Measurements from ENCODE around the gene TACR1.

The TACR1 gene

DNA sequence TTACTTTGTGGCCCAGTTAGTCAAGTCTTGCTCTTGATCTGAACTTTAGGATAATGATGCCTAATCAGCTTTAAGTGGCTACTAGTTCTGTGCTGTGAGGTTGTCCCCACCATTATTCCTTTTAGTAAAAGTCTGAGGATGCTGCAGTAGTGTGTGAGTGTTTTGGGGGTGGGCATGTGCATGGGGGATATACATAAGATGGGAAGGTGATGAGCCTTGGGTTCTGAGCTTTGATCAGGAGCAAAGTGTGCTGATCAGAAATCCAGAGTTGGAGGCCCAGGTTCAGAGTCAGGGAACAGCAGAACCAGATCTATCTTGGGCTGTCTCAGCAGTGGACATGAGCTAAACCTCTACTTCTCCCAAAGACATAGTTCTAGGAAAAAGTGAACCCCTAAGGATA lies 174.1 kb downstream of the TACR1 start:
- in situ Hi-C loops (cut with MboI; ENCODE audit: low sequenced_read_pairs): no loop called here

DNA sequence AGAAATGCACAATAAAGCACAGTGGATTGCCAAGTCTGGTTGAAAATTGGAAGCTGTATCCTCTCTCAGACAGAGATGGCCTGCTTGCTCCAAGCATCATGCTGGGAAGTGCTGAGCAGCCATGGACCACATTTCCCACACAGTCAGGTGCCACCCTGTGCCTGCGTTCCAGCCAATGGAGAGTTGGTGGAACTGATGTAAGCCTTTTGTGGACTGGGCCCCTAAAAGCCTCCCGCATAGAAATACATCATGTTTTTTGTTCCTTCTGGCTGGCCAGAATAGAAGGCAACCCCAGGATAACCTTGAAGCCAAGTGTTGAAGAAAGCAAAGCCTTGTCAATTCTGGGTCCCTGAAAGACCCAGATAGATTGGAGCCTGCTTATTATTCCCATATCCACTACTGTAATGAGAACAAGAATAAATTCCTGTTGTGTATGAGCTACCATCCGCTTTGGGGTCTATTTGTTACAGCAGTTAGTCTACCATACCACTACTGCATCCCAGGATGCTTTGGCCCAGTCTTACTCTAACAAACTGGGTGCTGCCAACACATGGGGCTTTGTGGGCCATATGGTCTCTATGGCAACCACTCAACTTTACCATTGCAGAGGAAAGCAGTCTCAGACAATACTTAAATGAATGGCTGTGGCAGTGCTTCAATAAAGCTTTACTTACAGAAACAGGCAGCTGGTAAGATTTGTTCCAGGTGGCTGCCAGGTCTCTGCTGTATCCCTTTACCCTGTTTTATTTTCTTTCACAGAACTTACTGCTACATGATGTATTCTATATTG lies 175.5 kb downstream of the TACR1 start:
- in situ Hi-C loops (cut with MboI; ENCODE audit: low sequenced_read_pairs): no loop called here

GRCh38 chr2:75022516-75022915 lies 176.8 kb downstream of the TACR1 start:
- in situ Hi-C loops (cut with MboI; ENCODE audit: low sequenced_read_pairs): no loop called here

- in situ Hi-C loops (cut with MboI; ENCODE audit: low sequenced_read_pairs): no loop called here
Observed at GRCh38 chr2:75021672-75022071, 177.6 kb downstream of the TACR1 start.

DNA sequence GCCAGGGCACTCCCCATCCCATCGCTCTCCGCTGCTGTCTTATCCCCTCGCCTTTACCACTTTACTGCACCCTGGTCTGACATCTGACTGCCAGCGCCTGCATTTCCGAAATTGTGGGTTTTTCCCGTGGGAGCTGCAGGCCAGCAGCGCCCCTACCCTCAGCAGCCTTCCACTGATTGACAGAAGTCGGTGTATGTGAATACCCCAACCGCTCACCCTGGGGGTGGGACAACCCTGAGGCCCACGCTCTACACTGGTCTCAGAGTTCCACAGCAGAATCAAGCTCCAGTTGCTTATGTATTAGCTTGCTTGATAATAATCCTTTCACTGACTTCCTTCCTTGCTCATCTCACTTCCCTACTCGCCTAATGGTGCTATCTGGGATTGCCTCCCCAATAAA lies 178.8 kb downstream of the TACR1 start:
- in situ Hi-C loops (cut with MboI; ENCODE audit: low sequenced_read_pairs): no loop called here

GRCh38 chr2:75019790-75020189 lies 179.5 kb downstream of the TACR1 start:
- in situ Hi-C loops (cut with MboI; ENCODE audit: low sequenced_read_pairs): no loop called here

DNA sequence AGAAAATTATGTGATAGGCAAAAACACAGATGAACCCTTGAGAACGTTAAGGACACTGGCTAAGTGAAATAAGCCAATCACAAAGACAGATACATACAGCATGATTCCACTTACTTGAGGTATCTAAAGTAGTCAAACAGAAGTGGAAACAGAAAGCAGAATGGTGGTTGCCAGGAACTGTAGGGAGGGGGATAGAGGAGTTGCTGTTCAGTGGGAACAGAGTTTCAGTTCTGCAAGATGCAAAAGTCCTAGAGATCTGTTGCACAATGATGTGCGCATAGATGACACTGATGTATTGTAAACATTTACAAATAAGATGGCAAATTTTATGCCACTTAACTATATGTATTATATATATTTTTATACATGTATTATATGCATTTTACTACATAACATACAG lies 181.2 kb downstream of the TACR1 start:
- in situ Hi-C loops (cut with MboI; ENCODE audit: low sequenced_read_pairs): no loop called here

GRCh38 chr2:75012080-75012479 lies 187.2 kb downstream of the TACR1 start:
- in situ Hi-C loops (cut with MboI; ENCODE audit: low sequenced_read_pairs): no loop called here

DNA sequence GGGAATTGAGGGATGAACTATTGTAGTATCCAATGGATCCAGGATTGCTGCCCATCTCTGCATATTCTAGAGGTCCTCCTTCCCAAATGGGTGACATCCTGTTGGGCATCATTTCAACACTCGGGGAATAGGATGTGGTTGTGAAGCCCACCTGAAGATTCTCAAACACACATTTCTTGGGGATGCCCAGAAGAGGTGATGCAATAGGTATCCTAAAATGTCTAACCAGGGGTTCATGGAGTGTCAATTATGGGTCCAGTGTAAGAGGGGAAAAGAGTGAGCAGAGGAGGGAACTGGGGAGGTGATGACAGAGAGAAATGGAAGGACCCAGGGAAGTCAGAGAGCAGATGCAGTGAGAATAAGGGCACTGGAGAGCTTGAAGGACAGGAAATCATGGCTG lies 188.7 kb downstream of the TACR1 start:
- in situ Hi-C loops (cut with MboI; ENCODE audit: low sequenced_read_pairs): no loop called here

DNA sequence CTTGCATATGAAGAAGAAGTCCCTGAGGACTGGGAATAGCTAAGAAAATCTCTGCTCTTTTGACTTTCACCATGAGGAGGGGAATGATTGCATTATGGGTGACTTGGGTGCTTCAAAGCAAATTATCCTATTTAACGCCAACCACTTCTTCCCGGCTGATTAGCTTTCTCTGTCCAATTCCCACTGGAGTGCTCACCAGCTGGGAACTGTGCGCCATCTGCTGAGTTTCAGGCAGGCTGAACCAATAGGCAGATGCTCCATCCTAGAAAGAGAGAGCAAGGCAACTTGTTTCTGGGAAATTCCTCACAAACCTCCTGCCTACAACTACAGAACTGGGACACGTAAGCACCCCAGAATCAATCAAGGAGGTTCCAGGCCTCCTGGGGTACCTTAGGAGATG lies 191.5 kb downstream of the TACR1 start:
- in situ Hi-C loops (cut with MboI; ENCODE audit: low sequenced_read_pairs): no loop called here

DNA sequence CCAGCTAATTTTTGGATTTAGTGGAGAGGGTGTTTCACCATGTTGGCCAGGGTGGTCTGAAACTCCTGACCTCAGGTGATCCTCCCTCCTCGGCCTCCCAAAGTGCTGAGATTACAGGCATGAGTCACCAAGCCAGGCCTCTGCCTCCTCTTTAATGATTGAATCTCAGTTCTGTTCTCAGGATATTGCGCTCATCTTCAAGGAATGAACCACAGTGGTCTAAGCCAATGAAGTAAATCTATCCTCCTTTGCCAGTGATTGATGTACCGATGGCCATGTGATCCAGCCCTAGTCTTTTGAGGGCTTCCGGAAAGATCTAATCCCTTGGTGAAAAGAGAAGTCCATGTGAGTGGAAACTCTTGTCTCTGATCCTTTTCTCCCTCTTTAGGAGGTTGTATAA lies 192.3 kb downstream of the TACR1 start:
- in situ Hi-C loops (cut with MboI; ENCODE audit: low sequenced_read_pairs): no loop called here

GRCh38 chr2:75006041-75006440 lies 193.3 kb downstream of the TACR1 start:
- in situ Hi-C loops (cut with MboI; ENCODE audit: low sequenced_read_pairs): no loop called here

- in situ Hi-C loops (cut with MboI; ENCODE audit: low sequenced_read_pairs): no loop called here
Observed at GRCh38 chr2:75003773-75004172, 195.5 kb downstream of the TACR1 start.

DNA sequence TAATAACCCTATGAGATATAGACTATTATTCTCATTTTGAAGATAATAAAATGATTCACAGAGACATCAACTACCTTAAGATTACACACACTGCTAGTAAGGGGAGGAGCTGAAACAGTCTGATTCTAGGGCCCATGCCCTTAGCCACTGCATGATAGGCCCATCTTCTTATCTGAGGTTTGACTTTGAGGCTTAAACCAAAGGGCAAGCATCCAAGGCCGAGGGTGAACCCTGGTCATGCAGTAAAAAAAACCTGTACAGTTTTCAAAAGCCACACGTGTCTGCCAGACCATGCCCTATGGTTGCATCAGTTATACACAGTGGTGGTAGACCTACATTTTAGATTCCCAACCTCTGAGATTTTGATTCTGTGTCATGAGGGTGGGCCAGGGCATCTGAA lies 196.0 kb downstream of the TACR1 start:
- in situ Hi-C loops (cut with MboI; ENCODE audit: low sequenced_read_pairs): no loop called here

DNA sequence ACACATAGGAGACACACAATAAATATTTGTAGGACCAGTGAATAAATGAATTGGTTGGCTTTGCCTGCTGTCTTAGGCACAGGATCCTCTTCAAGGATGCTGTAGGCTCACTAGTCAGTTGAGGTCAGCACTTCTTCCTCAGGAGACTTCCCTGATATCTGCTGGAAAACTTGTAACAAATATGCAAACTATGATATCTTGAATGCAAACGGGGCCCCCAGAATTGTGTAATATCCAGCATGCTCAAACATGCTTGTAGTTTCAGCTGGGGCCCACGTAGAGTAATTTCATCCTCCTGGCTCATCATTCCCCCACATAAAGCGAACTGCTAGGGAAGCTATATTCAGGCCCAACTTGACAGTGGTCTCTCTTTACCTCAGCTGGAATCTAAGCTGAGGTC lies 197.3 kb downstream of the TACR1 start:
- in situ Hi-C loops (cut with MboI; ENCODE audit: low sequenced_read_pairs): no loop called here

DNA sequence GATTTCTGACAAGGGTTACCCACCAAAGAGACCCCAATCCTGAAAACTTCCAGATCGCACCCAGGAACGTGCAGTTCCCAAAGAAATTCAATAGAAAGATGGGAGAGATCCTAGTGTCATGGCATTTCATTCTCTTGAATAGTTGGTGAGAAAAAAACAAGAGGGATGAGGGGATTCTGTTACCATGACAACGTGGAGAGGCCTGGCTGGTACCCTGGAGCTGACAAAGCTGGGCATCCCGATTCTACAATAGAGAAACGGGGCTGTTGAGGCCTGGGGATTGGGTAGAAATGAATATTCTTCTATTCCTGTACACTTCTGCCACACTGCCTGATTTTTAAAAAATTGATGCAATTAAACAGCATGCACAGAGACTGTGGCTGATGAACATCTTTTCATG lies 199.9 kb downstream of the TACR1 start:
- in situ Hi-C loops (cut with MboI; ENCODE audit: low sequenced_read_pairs): no loop called here

Measured in HL-60/S4 treated with retinoic acid at 250 ng/mL for 4 days and 3 days (cell line).